GM23338 (cell line): ENCODE results near the gene APBA2. TPM values are rescaled to one million over a fixed set of nuclear protein-coding genes. Genes with fewer than 3 reads are reported as not detected.

Experiments used
- EZH2 ChIP-seq: fragments of 200-600 bp; sonication (generic); IDR thresholded peaks from one replicate; pipeline ENCODE4 v1.8.0; 2017; ENCODE audit warnings: antibody characterized with exemption, mild to moderate bottlenecking, low read depth; ENCODE audit not compliant: unreplicated experiment
- REST ChIP-seq: IDR thresholded peaks from one replicate; pipeline ENCODE4 v1.6.1; 2018; ENCODE audit warnings: antibody characterized with exemption; ENCODE audit not compliant: unreplicated experiment
- STAT1 ChIP-seq: IDR thresholded peaks from one replicate; pipeline ENCODE4 v1.6.1; 2016; ENCODE audit warnings: antibody characterized with exemption; ENCODE audit not compliant: unreplicated experiment
- ZNF331 ChIP-seq: fragments of 250-450 bp; sonication (Bioruptor Pico); IDR thresholded peaks from 2 replicates; pipeline ENCODE4 v1.5.0; 2020; ENCODE audit warnings: low read depth, mild to moderate bottlenecking, moderate library complexity
- ZNF462 ChIP-seq: fragments of 250-450 bp; sonication (Bioruptor Pico); IDR thresholded peaks from 2 replicates; pipeline ENCODE4 v1.5.0; 2020; ENCODE audit warnings: mild to moderate bottlenecking, moderate library complexity
- polyA plus RNA-seq: library from polyadenylated mRNA; unstranded; fragments of >200 nt; fragmentation: Nextera tagmentation; extraction: Ambion mirVana; gene quantifications from 2 replicates; pipeline ENCODE4 v1.2.1, GENCODE V29; 2016
- total RNA-seq: library from RNA; depleted of rRNA; stranded (reverse); fragments of >200 nt; shearing (Covaris generic); gene quantifications from 2 replicates; pipeline ENCODE4 v1.2.3, GENCODE V29; 2014
- TF ChIP-seq, protein P1 (sequence below): IDR thresholded peaks from 2 replicates; pipeline ENCODE4 v1.6.1; 2016; ENCODE audit warnings: antibody characterized with exemption

The APBA2 gene
- total and polyA plus RNA-seq, 2 experiments from 2014 or later, result 5.9 to 24.7 TPM

DNA sequence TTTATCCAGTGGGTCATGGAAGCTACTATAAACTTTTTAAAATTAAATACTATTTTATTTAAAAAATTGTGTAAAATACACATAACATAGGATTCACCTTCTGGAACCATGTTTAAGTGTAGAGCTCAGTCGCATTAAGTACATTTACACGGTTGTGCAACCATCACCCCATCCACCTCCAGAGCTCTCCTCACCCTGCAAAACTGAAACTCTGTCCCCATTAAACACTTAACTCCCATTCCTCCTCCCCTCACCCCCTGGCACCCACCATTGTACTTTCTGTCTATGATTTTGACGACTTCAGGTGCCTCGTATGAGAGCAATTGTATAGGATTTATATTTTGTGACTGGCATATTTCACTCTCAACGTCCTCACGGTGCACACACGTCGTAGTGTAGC lies 70.7 kb downstream of the APBA2 start (continued):
- no peak for TF ChIP-seq ZNF462 (CRISPR knock-in tag)
- TF ChIP-seq, protein P1, sequence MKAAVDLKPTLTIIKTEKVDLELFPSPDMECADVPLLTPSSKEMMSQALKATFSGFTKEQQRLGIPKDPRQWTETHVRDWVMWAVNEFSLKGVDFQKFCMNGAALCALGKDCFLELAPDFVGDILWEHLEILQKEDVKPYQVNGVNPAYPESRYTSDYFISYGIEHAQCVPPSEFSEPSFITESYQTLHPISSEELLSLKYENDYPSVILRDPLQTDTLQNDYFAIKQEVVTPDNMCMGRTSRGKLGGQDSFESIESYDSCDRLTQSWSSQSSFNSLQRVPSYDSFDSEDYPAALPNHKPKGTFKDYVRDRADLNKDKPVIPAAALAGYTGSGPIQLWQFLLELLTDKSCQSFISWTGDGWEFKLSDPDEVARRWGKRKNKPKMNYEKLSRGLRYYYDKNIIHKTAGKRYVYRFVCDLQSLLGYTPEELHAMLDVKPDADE, result no peak
- TF ChIP-seq ZNF331 (CRISPR knock-in tag), result no peak
- TF ChIP-seq STAT1, result no peak
- no peak for TF ChIP-seq REST
- no peak for TF ChIP-seq EZH2
